HS-5 (cell line): Measurements from ENCODE around the gene SH3PXD2A.
"Not testable (repeated sequence)": the region's sequence is repeated elsewhere in the genome, so short reads cannot be mapped to it uniquely, and the experiment has no call there.

ENCODE experiments used
- DNase-seq: peaks from one replicate; pipeline ENCODE4 v3.0.0-alpha.2; 2012; ENCODE audit warnings: low read depth

Gene SH3PXD2A

DNA sequence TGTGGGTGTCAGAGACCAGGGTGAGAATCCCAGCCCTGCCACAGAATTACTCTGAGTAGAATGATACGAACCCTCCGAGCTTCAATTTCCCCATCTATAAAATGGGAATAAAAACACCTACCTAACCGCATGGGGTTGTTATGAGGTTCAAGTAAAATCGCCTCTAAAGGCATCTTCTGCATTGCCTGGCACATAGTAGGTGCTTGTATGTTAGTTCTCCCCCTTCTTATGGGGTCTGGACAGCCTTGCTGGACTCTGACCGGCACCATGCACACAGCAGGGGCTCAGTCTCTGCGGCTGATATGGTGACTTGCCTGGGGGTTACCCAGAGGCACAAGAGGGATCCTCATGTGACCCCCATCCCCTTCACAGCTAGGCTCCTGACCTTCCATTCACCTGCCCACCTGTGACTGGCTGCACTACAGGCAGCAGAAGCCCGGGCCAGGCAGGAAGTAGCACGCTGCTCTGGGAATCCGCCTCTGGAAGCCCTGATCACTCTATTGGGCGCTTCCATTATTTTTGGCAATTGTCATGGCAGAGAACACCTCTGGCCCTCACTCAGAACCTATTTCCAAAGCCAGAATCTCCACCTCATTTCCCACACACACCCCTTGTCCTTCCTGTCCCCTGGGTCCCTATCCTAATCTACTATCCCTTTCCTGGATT, 6.0 kb downstream of the SH3PXD2A start:
- DNase-seq = no peak

DNA sequence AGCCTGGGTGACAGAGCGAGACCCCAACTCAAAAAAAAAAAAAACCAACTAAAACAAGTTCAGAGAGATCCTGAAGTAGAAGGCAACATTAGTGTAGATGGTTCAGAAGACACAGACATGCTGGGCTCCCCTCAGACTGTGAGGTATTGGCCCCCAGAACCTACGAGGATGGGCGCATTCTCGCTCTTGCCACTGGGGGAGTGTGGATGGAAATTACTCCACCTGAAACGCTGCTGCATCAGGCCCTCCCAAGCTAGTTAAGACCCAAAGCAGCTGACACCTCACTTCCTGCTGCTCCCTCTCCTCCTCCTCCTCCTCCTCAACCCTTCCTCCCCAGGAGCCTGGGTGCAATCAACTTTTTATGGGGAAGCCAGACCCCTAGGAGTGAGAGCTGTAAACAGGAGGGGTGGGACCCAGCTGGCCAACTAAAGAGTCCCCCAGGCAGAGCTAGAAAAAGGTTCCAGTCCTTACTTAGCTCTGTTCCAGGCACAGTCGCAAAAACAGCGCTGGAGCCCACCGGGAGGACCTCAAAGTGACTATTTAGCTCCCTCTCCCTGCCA, 7.4 kb downstream of the SH3PXD2A start:
- DNase-seq = no peak

DNA sequence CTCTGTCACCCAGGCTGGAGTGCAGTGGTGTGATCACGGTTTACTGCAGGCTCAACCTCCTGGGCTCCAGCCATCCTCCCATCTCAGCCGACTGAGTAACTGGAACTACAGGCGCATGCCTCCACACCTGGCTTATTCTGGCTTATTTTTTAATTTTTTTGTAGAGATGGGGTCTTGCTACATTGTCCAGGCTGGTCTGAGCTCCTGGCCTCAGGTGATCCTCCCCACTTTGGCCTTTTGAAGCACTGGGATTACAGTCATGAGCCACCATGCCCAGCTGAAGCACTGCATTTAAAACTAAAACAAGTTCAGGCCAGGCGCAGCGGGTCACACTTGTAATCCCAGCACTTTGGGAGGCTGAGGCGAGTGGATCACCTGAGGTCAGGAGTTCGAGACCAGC, 8.0 kb downstream of the SH3PXD2A start:
- no peak for DNase-seq

DNA sequence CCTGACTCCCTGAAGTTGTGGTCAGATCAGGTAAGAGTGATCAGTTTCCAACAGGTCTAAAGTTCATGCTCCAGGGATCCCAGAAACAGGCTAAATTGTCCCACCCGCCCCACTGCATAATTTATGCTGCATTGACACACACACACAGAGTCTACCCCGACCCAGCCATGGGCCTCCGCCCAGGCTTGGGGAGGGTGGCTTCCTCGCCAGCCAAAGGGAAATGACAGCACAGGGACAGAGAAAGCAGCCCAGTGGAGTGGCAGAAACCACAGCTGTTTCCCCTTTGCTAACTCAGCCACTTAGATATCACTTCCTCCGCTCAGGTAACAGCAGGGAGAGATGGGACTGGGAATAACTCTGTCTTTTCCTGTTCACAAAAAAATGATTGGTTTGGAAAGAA, 9.4 kb downstream of the SH3PXD2A start:
- DNase-seq = no peak

DNA sequence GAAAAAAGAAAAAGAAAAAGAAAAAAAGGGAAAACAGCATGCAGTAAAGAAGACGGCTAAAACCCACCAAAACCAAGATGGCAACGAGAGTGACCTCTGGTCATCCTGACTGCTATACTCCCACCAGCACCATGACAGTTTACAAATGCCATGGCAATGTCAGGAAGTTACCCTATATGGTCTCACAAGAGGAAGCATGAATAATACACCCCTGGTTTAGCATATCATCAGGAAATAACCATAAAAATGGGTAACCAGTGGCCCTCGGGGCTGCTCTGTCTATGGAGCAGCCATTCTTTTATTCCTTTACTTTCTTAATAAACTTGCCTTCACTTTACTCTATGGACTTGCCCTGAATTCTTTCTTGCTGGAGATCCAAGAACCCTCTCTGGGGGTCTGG, 10.0 kb downstream of the SH3PXD2A start:
- not testable (repeated sequence) for DNase-seq

DNA sequence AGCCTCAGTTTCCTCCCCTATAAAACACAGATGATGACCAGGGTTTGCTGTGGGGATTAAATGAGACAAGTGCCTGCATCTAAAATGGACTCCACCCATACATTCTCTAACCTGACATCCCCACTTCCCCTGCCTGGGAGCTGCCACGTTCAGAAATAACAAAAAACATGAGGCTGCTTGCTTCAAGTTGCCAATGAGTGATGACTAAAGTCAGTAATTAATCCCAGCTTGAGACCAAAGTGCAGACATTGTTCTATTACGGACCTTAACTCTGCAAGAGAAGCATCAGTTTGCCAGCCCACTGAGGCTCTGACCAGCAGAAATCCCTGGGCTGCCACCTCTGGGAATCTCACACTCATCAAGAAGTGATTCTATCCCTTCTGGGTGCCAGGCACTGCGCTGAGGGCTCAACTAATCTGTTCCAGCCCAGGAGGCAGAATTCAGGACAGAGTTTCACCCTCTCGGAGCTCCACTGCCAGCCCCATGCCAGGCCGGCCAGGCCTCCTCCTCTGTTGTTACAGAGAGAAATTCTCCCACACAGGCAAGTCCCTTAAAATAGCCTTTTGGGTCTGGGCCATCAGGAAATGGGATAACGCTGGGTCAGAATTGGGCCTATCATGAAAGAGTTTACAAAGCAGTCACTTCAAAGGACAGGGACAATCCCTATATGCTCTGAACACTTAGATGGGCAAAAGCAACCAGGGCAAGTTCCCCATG, 11.4 kb downstream of the SH3PXD2A start:
- peak; percentile 41 for DNase-seq

DNA sequence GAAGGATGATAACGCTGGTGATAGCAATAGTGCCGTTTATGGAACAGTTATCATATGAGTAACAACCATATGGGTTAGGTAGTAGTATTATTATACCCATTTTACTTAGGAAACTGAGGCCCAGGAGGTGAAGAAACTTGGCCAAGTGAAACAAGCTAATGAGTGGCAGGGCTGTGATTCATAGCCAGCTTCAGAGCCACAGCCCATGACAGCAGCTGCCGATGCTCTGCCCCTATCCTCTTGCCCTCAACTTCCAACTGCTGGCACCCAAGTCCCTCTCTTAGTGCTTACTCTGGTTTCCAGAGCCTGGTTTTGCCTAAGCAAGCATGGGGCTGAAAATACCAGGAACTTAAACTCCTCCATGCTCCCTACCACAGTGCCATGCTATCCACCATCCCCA, 12.3 kb downstream of the SH3PXD2A start:
- DNase-seq = no peak

DNA sequence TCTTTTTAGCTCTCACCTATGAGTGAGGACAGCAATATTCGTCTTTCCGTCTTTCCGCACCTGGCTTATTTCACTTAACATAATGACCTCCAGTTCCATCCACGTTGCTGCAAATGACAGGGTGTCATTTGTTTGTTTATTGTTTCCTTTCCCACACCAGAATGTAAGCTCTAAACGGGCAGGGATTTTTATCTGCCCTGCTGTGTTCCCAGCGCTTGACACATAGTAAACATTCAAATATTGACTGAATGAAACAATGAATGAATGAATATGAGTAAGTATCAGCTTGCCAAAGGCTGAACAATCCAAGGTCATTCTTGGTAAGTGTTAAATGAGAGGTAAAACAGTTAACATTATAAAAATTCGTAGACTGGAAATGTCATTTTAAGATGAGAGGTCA, 12.8 kb downstream of the SH3PXD2A start:
- DNase-seq = no peak

DNA sequence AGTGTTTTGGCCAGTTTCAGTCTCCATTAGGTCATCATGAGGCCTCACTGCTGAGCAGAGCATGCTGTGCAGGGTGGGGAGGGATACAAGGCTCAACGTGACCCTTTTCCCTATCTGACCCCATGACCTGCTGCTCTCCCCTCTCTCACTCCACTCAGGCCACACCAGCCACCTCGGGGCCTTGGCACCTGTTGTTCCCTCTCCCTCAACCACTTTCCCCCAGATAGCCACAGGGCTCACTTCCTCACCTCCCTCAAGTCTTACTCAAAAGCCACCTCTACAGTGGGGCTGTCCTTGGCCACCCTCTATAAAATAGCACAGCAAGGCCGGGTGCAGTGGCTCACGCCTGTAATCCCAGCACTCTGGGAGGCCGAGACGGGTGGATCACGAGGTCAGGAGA, 13.9 kb downstream of the SH3PXD2A start:
- DNase-seq = no peak

DNA sequence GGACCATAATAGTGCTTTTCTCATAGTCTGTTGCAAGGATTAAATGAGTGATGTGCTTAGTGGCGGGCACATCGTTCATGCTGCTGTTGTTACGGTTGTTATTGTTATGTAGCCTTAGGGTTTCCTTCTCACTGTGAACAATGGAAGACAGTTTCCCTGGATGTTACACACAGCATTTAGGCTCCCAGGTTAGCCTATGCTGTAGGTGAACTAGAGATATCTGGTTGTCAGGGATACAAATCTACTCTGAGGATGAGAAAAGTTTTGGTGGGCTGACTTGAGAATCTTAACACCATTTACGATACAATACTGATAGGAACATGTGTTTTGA, 14.7 kb downstream of the SH3PXD2A start:
- DNase-seq = no peak

DNA sequence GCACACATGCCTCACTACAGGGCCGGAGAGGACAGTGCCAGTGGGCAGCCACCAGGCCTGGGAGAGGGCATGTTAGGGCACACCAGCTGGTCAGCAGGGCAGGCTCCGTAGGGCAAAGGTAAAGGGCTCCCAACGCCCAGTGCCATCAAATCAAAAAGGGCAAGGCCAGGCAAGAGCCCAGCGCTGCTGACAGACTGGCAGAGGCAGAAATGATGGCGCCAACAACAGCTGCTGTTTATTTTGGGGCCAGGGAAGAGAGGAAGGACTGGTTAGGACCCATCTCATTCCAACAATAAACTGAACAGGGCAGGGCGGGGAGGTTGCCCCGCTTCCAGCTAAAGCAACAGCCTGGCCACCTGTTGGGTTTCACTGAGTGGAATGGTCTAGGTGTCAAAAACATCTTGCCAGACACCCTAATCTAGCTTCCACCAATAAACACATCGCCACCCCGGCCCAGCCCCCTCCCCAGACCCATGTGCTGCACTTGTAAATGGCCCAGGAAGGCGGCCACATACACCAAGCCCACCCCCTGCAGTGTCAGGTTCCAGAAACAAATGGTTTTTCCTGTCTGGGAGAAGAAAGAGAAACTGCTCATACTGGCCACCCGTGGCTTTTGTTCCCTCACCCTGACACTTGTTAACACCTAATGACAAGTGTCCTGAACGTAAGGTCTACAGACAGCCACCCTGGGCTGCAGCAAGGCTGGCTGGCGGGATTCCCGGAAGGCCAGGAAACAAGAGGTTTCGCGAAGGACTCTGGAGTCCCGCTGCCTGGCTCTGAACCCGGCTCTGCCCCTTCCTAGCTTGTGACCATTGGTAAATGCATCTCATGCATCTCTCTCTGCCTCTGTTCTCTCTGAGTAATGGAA, 15.3 kb downstream of the SH3PXD2A start:
- DNase-seq = no peak

DNA sequence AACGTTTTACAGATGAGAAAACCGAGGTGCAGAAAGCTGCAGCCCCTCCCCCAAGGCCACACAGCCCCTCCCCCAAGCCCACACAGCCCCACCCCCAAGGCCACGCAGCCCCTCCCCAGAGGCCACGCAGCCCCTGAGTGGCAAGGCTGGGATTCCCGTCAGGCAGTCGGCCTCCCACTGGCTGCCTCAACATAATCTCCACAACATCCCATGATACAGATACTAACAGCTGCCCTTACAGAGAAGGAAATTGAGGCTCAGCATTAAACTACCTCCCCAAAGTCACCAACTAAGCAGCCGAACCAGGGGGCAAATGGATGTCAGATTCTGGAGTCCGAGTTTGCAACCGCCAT, 15.9 kb downstream of the SH3PXD2A start:
- no peak for DNase-seq

DNA sequence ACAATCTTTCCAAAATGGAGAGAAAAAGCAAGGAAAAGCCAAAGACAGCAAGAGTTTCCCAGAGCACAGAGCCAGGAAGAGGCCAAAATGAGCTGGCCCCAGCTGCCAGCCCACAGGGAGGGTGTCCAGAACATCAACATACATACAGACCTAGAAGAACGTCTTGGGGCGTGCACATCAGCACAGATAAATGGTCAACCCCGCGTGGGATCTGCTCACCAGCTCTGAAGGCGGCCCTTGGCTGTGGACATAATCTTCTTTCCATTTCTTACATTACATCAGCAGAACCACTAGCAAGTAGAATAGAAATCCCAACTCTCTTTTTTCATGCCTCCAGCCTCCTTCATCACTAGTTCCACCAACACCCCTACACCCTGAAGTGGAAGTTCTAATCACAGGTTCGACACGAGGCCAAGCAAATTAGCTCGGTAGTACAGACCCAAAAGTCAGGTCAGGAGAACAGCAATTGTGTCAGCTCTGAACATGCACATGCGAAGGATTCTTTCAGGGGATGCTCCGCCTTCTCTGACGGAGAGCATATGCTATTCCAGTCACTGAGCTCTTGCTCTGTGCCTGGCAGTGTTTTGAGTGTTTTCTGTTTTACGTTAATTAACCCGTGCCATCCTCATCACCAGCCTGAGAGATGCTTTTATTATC, 16.4 kb downstream of the SH3PXD2A start:
- DNase-seq = no peak

DNA sequence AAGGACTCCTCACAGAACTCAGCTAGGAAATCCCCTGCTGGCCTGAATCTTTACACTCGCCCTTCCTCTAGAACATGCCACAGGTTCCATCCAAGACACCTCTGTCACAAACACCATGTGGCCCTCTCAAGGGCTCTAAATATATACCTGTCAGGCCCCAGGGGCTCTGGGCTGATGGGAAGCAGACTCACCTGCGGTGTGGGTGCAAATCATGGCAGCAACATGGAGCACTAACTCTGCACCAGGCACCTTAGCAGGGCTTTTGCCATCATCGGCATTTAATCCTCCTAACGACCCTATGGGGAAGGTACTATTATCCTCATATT, 17.3 kb downstream of the SH3PXD2A start:
- no peak for DNase-seq

DNA sequence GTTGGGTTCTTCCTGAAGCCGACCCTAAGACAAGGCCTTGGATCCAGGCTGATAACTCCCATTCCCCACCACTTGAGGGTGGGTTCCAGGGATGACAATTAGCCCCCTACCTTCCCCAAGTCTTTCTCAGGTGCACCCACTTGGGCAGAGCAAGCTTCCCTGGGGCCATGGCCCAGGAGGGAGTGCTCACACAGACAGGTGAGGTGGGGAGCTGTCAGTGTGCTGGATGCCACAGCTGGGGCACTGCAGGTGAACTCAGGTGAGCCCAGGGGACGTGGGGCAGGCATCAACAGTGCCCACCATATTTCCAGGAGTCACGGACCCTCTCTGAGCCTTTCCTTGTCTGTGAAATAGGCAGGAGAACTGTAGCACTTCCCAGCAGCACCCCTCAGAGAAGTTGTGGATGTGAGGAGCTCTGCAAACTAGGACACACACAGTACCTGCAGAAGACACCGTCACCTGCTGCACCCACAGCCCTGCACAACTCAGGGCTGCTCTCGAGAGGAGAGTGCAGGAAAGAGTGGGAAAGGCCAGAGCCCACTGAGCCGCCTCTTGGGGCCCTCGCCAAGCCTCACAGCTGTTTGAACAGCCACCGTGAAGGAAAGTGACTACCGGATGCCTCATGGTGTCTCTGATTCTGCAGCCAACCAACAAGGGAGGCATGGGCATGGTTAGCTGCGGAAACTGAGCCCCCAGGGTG, 17.9 kb downstream of the SH3PXD2A start:
- no peak for DNase-seq

DNA sequence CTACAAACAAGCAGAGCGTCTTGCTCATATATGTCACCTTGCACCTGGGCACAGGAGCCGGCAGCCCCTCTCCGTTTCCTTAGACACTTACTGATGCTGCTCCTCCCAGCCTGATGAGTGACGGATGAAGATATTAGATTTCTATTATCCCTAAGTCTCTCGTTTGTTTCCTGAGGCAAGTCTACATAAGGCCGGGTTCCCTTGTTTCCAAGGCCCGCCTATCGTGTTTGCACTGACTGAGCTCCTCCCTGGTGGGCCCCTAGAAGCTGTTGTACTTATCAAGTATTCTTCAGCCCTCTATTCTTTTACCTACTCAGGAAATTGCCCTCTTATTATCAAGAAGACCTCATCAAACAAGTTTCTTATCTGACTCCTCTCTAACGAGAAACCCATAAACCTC, 18.5 kb downstream of the SH3PXD2A start:
- DNase-seq = no peak

DNA sequence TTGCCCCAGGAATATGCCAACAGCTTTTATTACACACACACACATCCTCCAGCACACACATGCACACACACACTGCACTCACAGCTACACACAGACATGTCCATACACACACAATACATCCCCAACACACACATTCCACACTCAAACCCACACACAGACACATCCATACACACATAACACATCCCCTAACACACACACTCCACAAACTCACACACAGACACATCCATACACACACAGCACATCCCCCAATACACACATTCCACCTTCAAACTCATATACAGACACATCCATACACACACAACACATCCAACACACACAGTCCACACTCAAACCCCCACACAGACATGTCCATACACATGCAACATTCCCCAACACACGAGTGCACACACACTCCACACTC, 19.1 kb downstream of the SH3PXD2A start:
- no peak for DNase-seq

DNA sequence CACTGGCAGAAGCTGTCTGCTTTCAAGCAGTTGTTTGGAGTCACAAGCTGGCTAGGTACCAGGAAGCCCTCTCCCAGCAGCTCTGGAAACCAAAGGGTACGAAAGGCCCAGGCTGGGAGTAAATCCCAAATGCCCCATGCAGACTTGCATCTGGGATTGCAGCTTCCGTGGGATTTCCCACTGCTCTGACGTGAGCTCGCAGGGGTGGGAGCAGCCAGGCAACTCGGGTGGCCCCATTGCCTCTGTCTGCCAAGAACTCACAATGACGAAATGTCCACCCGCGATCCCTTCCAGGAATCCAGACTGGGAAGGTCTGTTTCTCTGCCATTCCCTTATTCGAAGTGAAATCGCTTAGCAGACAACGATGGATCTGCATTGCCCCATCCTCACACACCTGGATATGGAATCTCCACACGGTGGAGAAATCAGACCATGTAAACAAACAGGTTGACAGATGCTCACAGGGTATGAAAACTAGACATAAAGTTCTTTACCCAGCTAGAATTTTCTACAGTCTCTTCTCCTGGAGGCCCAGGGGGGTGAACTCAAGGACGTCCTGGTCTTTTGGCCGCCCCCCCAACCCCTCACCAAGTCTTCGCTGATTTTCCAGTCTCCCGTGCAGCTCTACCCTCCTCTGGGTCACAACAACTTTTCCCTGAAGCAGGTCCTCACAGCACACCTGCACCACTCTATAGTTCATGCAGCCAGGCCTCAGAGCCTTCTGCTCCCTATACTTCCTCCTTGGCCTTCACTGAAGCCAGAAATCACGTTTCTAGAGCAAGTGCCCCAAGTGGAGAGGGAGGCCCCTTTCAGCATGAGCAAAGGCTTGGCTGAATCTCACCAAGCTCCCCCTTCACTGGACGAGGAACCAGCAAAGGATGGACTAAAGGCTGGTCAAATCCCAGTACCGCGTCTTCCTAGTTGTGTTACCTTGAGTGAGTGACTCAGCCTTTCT, 20.0 kb downstream of the SH3PXD2A start:
- DNase-seq = no peak

DNA sequence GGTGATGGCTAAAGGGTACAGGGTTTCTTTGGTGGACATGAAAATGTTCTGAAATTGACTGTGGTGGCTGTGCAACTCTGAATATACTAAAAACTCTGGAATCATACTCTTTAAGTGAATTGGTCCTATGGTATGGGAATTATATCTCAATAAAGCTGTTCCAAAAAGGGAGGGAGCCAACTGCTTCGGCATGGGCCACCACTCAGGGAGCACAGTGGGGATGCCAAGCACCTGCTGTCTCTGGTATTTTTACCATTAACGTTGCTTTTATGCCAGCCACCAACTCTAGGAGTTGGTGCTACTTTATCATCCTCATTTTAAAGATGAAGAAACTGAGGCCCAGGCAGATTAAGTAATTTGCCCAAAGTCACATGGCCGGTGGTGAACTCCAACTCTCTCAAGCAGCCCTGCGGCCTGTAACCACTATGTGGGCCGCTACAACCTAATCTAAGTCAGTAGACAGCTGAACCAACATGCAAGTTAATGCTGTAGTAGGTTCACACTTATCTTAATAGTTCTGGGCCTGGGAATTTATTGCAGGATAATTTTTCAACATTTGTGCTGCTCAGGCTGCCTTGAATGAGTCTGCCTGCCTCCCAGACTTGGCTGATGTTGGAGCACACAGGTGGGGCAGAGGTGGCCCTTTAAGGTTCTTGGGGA, 20.8 kb downstream of the SH3PXD2A start:
- no peak for DNase-seq

DNA sequence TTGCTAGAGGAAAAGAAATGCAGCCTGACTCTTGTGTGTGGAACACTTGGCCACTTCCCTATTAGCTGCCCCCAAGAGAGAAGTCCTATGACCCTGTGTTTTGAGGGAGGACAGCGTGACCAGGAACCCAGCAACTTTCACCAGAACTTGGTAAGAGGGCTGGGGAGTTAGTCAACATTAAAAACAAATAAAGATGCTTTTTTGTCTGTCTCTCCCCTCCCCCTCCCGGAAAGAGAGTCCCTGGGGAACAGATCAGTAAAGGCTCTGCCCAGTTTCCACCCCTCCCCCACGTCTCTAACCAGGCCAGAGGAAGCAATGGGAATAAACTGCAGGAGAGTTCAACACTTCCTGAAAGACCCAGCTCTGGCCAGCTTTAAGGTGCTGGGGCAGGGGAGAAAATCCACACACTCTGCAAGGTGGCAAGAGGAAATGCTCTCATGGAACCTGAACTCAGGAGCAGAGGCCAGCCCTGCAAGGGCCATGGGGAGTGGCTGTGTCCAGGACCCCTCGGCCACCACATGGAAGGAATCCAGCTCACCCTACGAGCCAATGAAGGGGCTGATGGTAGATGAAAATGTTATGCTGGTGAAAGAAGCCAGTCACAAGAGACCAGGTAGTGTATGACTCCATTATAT, 21.5 kb downstream of the SH3PXD2A start:
- no peak for DNase-seq
